Measurements from ENCODE around the gene MYBL2. TPM values are rescaled to one million over a fixed set of nuclear protein-coding genes. Genes with fewer than 3 reads are reported as not detected.

The MYBL2 gene
- polyA plus RNA-seq, 1 donor from 2014 or later, result 4.6 TPM

GRCh38 chr20:43762911-43763310 is 96.0 kb downstream of the MYBL2 start:
- Mint-ChIP-seq H3K27ac (no peak overlapping the region), H3K4me3 (no peak overlapping the region), H3K9me3 (no peaks in the 10 kb centered on the region), H3K4me1 (no peaks in the 10 kb centered on the region), H3K27me3 (peaks cover 3% of the 10 kb centered on the region), H3K36me3 (no peaks in the 10 kb centered on the region)

GRCh38 chr20:43765916-43766315 is 99.0 kb downstream of the MYBL2 start:
- Mint-ChIP-seq H3K27me3 (peaks cover 3% of the 10 kb centered on the region), H3K4me3 (no peak overlapping the region), H3K4me1 (no peaks in the 10 kb centered on the region), H3K9me3 (no peaks in the 10 kb centered on the region), H3K27ac (no peak overlapping the region), H3K36me3 (peaks cover 2% of the 10 kb centered on the region)

Other genes starting within 250 kb of the MYBL2 start
- 58.1 TPM for gene SRSF6, start 209.2 kb upstream of the MYBL2 start, polyA plus RNA-seq
- gene L3MBTL1, start 159.4 kb upstream of the MYBL2 start, polyA plus RNA-seq, result 0.88 TPM
- gene SGK2, start 108.1 kb upstream of the MYBL2 start, polyA plus RNA-seq, result not detected
- gene IFT52, start 76.2 kb upstream of the MYBL2 start, polyA plus RNA-seq, result 31.3 TPM
- gene GTSF1L, start 59.9 kb downstream of the MYBL2 start, polyA plus RNA-seq, result 1.2 TPM
- gene TOX2, start 247.7 kb downstream of the MYBL2 start, polyA plus RNA-seq, result 0.73 TPM

Measured in IgD-negative memory B cell (primary cell).